C4-2B (cell line): Measurements from ENCODE around the gene C16orf86.

ENCODE experiments used
- ZFX ChIP-seq: fragments of 450-650 bp; IDR thresholded peaks from 2 replicates; pipeline ENCODE4 v1.6.1; 2017
- TF ChIP-seq, protein P1 (sequence below): fragments of 450-650 bp; conservative IDR thresholded peaks from 2 replicates; pipeline ENCODE4 v1.5.1; 2017; ENCODE audit warnings: mild to moderate bottlenecking

DNA sequence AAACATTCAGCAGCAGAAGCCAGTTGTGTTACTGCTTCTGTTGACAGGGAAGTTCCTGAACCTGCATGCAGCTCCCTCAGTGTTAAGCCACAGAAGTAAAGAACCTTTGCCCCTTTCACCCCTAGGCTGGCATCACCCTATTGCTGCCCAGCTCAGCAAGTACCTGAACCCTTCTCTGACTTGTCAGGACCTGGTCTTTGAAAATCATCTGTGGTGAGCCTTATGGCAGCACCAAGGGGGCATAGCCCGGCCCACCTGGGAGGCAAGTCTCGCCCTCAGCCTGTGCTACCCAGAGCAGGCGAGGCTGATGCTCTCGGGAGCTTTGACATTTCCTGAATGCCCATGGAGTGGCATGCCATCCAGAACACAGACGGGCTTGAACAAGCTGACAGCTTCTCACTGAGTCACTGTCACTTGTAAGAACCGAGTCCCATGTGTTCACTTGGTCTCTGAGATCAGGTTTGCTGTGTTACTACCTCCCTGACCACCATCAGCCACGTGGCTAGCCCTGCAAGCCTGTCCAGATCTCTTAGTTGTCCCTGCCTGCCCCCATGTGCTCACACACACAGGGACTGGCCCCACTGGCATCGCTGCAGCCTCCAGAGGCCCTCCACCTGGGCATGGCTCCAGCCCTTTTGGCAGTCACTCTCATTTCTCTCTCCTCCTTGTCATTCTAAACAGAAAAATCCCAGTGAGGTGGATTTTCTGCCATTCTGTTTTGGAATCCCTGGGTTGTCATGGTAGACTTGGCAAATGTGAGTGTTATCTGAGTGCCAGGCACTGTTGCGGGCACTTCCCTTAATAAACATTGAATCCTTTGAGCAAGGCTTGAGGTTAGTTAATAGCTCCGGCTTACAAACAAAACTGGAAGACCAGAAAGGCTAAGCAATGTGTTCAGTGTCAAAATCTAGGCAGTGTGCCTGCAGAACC is 24.6 kb upstream of the C16orf86 start:
- TF ChIP-seq, protein P1, sequence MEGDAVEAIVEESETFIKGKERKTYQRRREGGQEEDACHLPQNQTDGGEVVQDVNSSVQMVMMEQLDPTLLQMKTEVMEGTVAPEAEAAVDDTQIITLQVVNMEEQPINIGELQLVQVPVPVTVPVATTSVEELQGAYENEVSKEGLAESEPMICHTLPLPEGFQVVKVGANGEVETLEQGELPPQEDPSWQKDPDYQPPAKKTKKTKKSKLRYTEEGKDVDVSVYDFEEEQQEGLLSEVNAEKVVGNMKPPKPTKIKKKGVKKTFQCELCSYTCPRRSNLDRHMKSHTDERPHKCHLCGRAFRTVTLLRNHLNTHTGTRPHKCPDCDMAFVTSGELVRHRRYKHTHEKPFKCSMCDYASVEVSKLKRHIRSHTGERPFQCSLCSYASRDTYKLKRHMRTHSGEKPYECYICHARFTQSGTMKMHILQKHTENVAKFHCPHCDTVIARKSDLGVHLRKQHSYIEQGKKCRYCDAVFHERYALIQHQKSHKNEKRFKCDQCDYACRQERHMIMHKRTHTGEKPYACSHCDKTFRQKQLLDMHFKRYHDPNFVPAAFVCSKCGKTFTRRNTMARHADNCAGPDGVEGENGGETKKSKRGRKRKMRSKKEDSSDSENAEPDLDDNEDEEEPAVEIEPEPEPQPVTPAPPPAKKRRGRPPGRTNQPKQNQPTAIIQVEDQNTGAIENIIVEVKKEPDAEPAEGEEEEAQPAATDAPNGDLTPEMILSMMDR = no peak
- no peak for TF ChIP-seq ZFX
